HG02610 (cell line): Measurements from ENCODE around the gene ANKRD12.
"Not testable (repeated sequence)": the region's sequence is repeated elsewhere in the genome, so short reads cannot be mapped to it uniquely, and the experiment has no call there.

Experiments
- ATAC-seq: cut with Tn5 transposase; IDR thresholded peaks from one replicate; pipeline ENCODE4 v1.9.1; 2021; ENCODE audit warnings: mild to moderate bottlenecking, moderate library complexity; ENCODE audit not compliant: unreplicated experiment

The ANKRD12 gene

GRCh38 chr18:9136315-9137155, at the start of gene ANKRD12:
Gene ANKRD12 (plus strand): TSS chr18:9136781. CDS start chr18:9182433, 45,652 bp downstream.
- peak; percentile 68 for ATAC-seq

GRCh38 chr18:9087144-9087543, 49.4 kb upstream of the ANKRD12 start:
- no peak for ATAC-seq

- no peak for ATAC-seq
These were observed 48.3 kb upstream of the ANKRD12 start for GRCh38 chr18:9088252-9088651.

- not testable (repeated sequence) for ATAC-seq
These were observed 47.9 kb upstream of the ANKRD12 start for GRCh38 chr18:9088727-9089126.

- ATAC-seq = no peak
These were observed 46.0 kb upstream of the ANKRD12 start for GRCh38 chr18:9090578-9090977.

- no peak for ATAC-seq
These were observed 45.5 kb upstream of the ANKRD12 start for GRCh38 chr18:9091066-9091476.

- no peak for ATAC-seq
These were observed 43.9 kb upstream of the ANKRD12 start for GRCh38 chr18:9092665-9093064.

- not testable (repeated sequence) for ATAC-seq
These were observed 43.5 kb upstream of the ANKRD12 start for GRCh38 chr18:9093109-9093508.

GRCh38 chr18:9094307-9095226, 42.0 kb upstream of the ANKRD12 start:
- no peak for ATAC-seq

GRCh38 chr18:9095297-9096006, 41.1 kb upstream of the ANKRD12 start:
- peak; percentile 83 for ATAC-seq

- no peak for ATAC-seq
These were observed 40.6 kb upstream of the ANKRD12 start for GRCh38 chr18:9096007-9096371.

- ATAC-seq = no peak
These were observed 39.9 kb upstream of the ANKRD12 start for GRCh38 chr18:9096685-9097084.

GRCh38 chr18:9097349-9097748, 39.2 kb upstream of the ANKRD12 start:
- no peak for ATAC-seq

GRCh38 chr18:9100796-9101195, 35.8 kb upstream of the ANKRD12 start:
- ATAC-seq = no peak

- no peak for ATAC-seq
These were observed 34.7 kb upstream of the ANKRD12 start for GRCh38 chr18:9101730-9102507.

- ATAC-seq = peak; percentile 92
These were observed 33.8 kb upstream of the ANKRD12 start, which contains the start of gene NDUFV2 for GRCh38 chr18:9102508-9103375. Gene NDUFV2 (plus strand): TSS chr18:9102699. CDS start chr18:9102744, 45 bp downstream.

GRCh38 chr18:9103376-9103873, 33.2 kb upstream of the ANKRD12 start:
- no peak for ATAC-seq

- no peak for ATAC-seq
These were observed 32.2 kb upstream of the ANKRD12 start for GRCh38 chr18:9104244-9104901.

- no peak for ATAC-seq
These were observed 31.2 kb upstream of the ANKRD12 start for GRCh38 chr18:9105420-9105819.
